GM19025 (cell line): Measurements from ENCODE around the gene NAPA.
"Not testable (repeated sequence)": the region's sequence is repeated elsewhere in the genome, so short reads cannot be mapped to it uniquely, and the experiment has no call there.

Experiments used
- ATAC-seq: cut with Tn5 transposase; IDR thresholded peaks from one replicate; pipeline ENCODE4 v1.9.1; 2021; ENCODE audit warnings: mild to moderate bottlenecking, low read depth, moderate library complexity; ENCODE audit not compliant: unreplicated experiment

Gene NAPA

DNA sequence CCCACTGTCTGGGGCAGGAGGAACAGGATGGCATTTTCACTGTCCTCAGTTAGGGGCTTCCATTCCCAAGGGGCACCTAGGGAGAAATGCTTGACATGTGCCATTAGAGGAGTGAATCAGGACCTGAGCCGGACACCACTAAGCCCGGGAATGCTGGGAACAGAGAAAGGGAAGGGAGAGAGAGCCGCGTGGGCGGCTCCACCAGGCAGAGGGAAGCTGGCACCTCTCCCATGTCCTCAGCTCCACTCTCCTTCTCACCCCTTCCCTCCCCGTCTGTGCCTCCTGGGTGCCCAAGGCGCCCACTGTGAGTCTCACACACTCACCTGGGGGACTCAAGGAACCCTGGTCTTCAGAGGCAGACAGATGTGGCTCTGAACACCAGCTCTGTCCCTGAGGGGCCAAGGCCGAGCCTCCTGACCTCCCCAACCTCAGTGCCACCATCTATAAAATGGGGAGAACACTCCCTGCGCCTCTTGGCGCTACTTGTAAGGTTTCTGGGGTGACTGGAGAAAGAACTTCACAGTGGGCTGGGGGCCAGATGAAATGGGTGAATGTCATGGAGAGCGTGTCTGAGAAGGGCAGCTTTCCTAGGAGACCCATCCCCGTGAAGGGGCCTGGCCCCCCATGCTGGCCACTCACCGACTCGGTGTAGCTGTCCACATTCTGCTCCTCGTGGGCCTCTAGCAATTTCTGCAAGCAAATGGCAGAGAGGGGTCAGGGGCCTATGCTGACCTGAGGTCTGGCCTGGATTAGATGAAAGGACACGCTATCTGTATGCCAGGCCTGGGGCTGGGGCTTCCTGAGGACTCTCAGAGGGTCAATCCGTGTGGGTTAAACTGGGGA is 25.6 kb downstream of the NAPA start:
- no peak for ATAC-seq

GRCh38 chr19:47487551-47488515 is 27.0 kb downstream of the NAPA start:
- ATAC-seq: no peak

DNA sequence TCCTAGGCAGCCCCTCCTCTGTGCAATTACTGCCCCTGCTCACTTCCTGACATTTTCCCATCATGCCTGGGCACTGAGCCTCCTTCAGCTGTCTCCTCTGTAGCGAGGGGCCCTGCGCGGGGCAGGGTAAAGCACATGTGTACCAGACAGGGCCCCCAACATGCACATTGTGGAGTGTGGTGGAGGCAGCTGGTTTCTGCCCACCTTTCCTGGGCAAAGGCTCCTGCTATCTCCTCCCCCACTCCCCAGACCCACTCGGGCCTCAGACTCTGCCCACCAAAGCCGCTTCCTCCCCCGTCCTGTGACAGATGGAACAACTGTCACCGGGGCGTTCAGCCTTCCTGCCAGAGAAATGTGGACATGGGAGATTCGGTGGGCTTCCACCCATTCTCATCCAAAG is 28.0 kb downstream of the NAPA start:
- ATAC-seq: no peak

GRCh38 chr19:47486220-47486619 is 28.6 kb downstream of the NAPA start:
- ATAC-seq: not testable (repeated sequence)

- ATAC-seq: no peak
Observed at GRCh38 chr19:47485210-47485609, 29.7 kb downstream of the NAPA start.

GRCh38 chr19:47483800-47484690 is 30.8 kb downstream of the NAPA start, which contains the start of gene KPTN:
Gene KPTN (minus strand): TSS chr19:47484219. CDS start chr19:47484160, 59 bp downstream.
- peak; percentile 73 for ATAC-seq

DNA sequence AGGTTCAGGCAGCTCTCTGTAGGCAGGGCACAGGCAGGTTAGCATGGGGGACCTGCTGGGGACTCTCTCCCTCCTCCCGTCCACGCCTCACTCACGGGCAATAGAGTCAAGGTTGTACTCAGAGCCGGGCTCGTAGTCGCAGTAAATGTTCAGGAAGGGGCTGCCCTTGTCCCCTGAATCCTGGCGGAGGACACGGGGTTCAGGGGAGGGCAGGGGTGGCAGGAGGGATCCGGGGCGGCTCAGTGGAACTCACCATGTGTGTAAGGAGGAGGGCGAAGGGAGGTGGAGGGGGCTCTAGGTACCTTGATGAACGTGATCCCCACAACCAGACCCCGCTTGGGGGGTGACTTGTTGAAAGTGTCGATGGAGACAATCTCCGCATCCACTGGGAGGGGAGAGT is 31.7 kb downstream of the NAPA start:
- ATAC-seq: no peak

DNA sequence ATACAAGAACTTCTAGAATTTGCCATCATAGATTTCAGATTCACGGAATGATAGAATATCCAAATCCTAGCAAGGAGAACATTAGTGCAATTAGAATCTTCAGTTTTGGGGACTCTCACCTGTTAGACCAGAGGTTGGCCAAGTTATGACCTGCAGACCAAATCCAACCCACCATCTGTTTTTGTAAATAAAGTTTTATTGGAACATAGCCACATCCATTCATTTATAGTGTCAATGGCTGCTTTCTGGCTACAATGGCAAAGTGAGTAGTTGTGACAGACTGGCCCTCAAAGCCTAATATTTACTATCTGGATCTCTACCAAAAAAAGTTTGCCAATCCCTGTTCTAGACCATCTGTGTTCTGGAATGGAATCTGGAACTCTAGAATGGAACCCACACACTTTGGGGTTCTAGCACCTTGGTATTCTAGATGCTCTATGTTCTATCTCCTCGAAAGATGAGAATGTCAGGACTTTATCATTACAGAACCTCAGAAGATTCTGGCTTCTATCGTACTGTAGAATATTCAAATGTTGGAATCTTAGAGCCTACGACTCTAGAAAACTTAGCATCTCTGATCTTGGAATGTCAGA is 33.3 kb downstream of the NAPA start:
- ATAC-seq: no peak

DNA sequence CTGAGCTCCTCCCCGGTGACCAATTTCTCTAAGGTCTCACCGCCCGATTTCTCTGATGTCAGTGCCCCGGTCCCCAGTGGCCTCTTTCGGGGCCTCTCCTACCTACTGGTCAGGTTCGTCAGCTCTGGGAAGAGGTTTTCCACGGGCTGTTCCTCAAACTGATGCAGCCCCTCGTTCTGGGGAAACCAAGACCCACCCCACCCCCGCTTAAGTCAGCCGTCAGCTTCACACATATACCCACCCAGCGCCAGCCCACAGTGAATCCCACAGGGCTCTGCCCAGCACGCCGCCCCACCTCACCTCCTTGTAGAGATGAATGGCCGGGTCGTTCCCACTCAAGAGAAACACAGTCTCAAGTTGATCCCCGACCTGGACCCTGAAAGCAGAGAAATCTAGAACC is 34.2 kb downstream of the NAPA start:
- ATAC-seq: no peak

DNA sequence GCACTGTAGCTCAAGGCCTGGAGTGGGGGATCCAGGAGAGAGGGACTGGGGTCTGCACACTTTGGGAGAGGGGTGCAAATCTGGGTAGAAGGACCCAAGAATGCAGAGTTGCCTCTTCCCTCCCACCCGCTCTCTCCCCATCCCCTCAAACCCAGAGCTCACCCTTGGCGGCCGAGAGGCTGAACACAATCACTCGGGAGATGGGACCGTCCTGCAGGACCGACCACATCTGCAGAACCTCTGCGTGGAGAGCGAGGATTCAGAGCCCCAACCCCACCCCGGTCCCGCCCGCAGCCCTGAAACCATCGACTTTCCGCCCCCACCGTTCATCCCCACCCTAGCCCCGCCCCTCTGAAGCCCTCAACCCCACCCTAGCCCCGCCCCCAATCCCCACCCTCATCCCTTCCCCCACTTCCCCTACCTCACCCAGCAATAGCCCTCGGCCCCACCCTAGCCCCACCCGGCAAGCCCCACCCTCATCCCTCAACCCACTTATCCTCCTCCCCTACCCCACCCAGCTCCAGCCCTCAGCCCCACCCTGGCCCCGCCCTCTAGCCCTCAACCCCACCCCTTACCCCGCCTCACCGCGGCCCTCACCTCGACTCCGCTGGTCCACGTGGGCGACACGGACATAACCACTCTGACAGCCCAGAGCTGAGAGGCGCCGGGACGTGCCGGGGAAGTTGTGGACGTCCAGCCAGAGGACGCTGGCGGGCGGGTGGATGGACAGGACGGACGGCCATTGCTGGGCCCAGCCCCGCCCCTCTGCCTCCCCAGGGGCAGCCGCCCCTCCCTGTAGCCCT is 35.0 kb downstream of the NAPA start:
- no peak for ATAC-seq

- ATAC-seq: no peak
Observed at GRCh38 chr19:47476438-47476972, 38.4 kb downstream of the NAPA start.

- no peak for ATAC-seq
Observed at GRCh38 chr19:47475465-47475864, 39.4 kb downstream of the NAPA start.

DNA sequence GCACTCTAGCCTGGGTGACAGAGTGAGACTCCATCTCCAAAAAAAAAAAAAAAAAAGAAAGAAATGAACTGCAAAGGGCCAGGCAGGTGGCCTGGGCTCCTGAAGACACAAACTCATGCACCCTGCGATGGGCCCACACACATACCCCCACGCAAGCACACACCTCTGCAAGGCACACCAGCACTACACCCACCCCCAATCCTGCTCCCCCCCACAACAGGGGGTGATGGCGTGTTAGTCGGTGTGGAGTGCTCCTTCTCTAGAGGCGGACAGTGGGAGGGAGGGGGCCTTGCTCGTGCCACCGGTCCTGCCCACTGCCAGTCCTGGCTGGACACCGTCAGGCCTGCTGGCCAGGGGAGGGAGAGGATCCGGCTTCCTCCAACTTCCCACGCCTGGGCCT is 41.5 kb downstream of the NAPA start:
- ATAC-seq: no peak

- ATAC-seq: no peak
Observed at GRCh38 chr19:47471733-47472457, 43.0 kb downstream of the NAPA start, which contains the start of gene SLC8A2. Gene SLC8A2 (minus strand): TSS chr19:47471893. CDS start chr19:47466403, 5,490 bp downstream.

DNA sequence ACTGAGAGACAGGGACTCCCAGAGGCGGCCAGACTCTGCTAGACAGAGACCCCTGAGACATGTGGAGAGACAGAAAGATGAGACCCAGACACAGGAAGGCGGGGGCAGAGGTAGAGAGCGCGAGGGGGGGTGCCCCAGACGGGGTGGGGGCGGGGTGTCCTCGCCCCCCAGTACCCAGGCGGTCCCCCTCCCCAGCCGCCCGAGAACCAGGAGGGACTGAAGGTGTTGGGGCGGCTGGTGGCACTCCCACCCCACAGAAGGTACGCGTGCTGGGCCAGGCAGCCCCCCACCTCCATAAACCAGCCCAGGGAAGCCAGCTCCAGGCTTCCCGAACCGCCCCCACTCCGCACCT is 43.5 kb downstream of the NAPA start:
- no peak for ATAC-seq

GRCh38 chr19:47470447-47471195 is 44.2 kb downstream of the NAPA start:
- ATAC-seq: no peak

DNA sequence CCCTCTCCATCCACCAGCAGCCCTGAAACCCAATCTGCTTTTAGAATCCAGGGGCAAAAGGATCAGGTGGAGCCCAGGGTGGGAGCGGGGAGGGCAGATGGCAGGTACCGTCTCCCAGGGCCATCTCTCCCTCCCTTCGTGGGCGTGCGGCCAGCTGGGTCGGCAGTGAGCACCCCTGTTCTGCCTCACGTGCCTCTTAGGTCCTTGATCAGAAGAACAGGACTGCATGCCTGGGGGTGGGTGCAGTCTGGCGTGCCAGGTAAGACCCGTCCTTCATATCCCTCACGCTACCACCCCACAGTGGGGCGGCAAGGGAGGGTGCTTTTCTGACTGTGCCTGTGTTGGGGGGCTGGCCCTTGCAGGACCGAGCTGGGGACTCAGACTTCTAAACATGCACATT is 45.1 kb downstream of the NAPA start:
- no peak for ATAC-seq

DNA sequence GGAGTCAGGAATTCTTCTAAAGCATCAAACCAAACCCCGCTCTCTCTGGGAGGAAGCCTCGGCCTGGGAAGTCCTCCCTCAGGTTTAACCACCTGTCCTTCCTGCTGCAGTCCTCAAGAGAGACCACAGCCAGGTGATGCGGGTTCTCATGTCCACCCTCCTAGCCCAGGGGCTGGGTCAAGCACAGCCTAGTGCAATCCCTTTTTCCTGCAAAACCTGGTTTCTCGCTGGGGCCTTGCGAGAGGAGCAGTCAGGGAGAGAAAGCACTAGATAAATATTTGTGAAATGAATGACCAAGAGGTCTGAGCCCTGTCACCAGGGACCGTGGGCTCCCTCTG is 45.5 kb downstream of the NAPA start:
- no peak for ATAC-seq
